H1 (cell line): ENCODE measurements around the gene STYK1.

ENCODE experiments used
- ASH2L ChIP-seq: fragments of 200-600, 300-600 bp; sonication (generic); IDR thresholded peaks from one replicate; pipeline ENCODE4 v1.7.1; 2017; ENCODE audit warnings: low read length
- EGR1 ChIP-seq: IDR thresholded peaks from 2 replicates; pipeline ENCODE4 v1.6.1; 2011; ENCODE audit warnings: low read depth, low read length, borderline replicate concordance
- EZH2 ChIP-seq: fragments of 200-600 bp; sonication (generic); IDR thresholded peaks from 2 replicates; pipeline ENCODE4 v1.7.1; 2012; ENCODE audit warnings: low read depth, mild to moderate bottlenecking, moderate library complexity, low read length, inconsistent platforms; ENCODE audit not compliant: severe bottlenecking
- KDM5A ChIP-seq: fragments of 200-600 bp; IDR thresholded peaks from 2 replicates; pipeline ENCODE4 v1.7.1; 2012; ENCODE audit warnings: mild to moderate bottlenecking, low read length, inconsistent platforms, mixed read lengths
- POLR2A ChIP-seq, 2 experiments: IDR thresholded peaks; 1 replicate in 1 of 2; 2 replicates in 1 of 2; pipeline ENCODE4 v1.6.1; 2011; ENCODE audit warnings: low read depth in 2 of 2, low read length in 2 of 2, mild to moderate bottlenecking in 2 of 2; ENCODE audit errors: control extremely low read depth in 1 of 2
- SIN3A ChIP-seq, 2 experiments: IDR thresholded peaks in 1 of 2; conservative IDR thresholded peaks in 1 of 2; 2 replicates each; pipeline ENCODE4 v1.6.1; 2011 to 2012; ENCODE audit warnings: low read length in 2 of 2, improper control_type of control experiment in 1 of 2, low read depth in 1 of 2, mild to moderate bottlenecking in 1 of 2
- SP1 ChIP-seq: IDR thresholded peaks from 2 replicates; pipeline ENCODE4 v1.6.1; 2011; ENCODE audit warnings: low read depth, low read length
- YY1 ChIP-seq: IDR thresholded peaks from 2 replicates; pipeline ENCODE4 v1.6.1; 2011; ENCODE audit warnings: low read depth, mild to moderate bottlenecking, low read length
- TF ChIP-seq, protein P1 (sequence below): IDR thresholded peaks from 2 replicates; pipeline ENCODE4 v1.6.1; 2011; ENCODE audit warnings: low read depth, mild to moderate bottlenecking, low read length; ENCODE audit not compliant: insufficient read depth
- TF ChIP-seq, protein P2 (sequence below), 3 experiments: IDR thresholded peaks; 1 replicate in 2 of 3; 2 replicates in 1 of 3; pipeline versions ENCODE4 v1.5.1 to v1.6.1; 2011; ENCODE audit warnings: low read length in 3 of 3, mild to moderate bottlenecking in 3 of 3, inconsistent platforms in 2 of 3, low read depth in 1 of 3, moderate library complexity in 1 of 3; ENCODE audit not compliant: insufficient read depth in 1 of 3; ENCODE audit errors: control extremely low read depth in 1 of 3

- TF ChIP-seq ASH2L, result no peak
- TF ChIP-seq, protein P1, sequence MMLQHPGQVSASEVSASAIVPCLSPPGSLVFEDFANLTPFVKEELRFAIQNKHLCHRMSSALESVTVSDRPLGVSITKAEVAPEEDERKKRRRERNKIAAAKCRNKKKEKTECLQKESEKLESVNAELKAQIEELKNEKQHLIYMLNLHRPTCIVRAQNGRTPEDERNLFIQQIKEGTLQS, result no peak
- TF ChIP-seq SP1, result no peak
- TF ChIP-seq POLR2A (IDR thresholded peaks at IDR 0.05; ENCODE audit: control extremely low read depth in 1 of 2, low read depth in 2 of 2, low read length in 2 of 2), result no peak
- TF ChIP-seq, protein P2, sequence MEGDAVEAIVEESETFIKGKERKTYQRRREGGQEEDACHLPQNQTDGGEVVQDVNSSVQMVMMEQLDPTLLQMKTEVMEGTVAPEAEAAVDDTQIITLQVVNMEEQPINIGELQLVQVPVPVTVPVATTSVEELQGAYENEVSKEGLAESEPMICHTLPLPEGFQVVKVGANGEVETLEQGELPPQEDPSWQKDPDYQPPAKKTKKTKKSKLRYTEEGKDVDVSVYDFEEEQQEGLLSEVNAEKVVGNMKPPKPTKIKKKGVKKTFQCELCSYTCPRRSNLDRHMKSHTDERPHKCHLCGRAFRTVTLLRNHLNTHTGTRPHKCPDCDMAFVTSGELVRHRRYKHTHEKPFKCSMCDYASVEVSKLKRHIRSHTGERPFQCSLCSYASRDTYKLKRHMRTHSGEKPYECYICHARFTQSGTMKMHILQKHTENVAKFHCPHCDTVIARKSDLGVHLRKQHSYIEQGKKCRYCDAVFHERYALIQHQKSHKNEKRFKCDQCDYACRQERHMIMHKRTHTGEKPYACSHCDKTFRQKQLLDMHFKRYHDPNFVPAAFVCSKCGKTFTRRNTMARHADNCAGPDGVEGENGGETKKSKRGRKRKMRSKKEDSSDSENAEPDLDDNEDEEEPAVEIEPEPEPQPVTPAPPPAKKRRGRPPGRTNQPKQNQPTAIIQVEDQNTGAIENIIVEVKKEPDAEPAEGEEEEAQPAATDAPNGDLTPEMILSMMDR (IDR thresholded peaks at IDR 0.05; ENCODE audit: control extremely low read depth in 1 of 3, insufficient read depth in 1 of 3, low read depth in 1 of 3, low read length in 3 of 3), result no peak
- TF ChIP-seq SIN3A (conservative IDR thresholded peaks at IDR 0.05 in 1 of 2, IDR thresholded peaks at IDR 0.05 in 1 of 2; ENCODE audit: low read depth in 1 of 2, low read length in 2 of 2), result no peak
- TF ChIP-seq EZH2, result no peak
- no peak for TF ChIP-seq KDM5A
- no peak for TF ChIP-seq YY1
- TF ChIP-seq EGR1, result no peak
These were observed 72.9 kb downstream of the STYK1 start for GRCh38 chr12:10600988-10601387.
